Measurements from ENCODE around the gene OR5B12.

OR5B12 gene

GRCh38 chr11:58390551-58391063 is 51.4 kb downstream of the OR5B12 start:
- in situ Hi-C loops (cut with HindIII; ENCODE audit: low pct_ligation_motif_present, low pct_unique_long_range_greater_than_20kb, low sequenced_read_pairs): no loop called here
- DNase-seq: no peak

Measured in ACHN (cell line).